ENCODE data around the gene LIPC.

GRCh38 chr15:58548308-58549012 is 116.7 kb downstream of the LIPC start:
- TF ChIP-seq CTCF (conservative IDR thresholded peaks at IDR 0.05; ENCODE audit: low read depth, low read length), result no peak
- TF ChIP-seq CEBPB (IDR thresholded peaks at IDR 0.05; ENCODE audit: low read depth, low read length), result no peak
- no peak for TF ChIP-seq RAD21 (IDR thresholded peaks at IDR 0.05; ENCODE audit: low read length)
- TF ChIP-seq POLR2A (IDR thresholded peaks at IDR 0.05; ENCODE audit: low read depth, low read length), result no peak
- no peak for TF ChIP-seq MAFK (IDR thresholded peaks at IDR 0.05; ENCODE audit: low read depth, low read length)
- no peak for TF ChIP-seq USF2 (IDR thresholded peaks at IDR 0.05; ENCODE audit: low read depth, low read length)
- TF ChIP-seq RFX5 (IDR thresholded peaks at IDR 0.05; ENCODE audit: low read depth, low read length), result no peak
- TF ChIP-seq SMC3 (IDR thresholded peaks at IDR 0.05; ENCODE audit: low read depth, low read length), result no peak
- no peak for TF ChIP-seq RCOR1 (IDR thresholded peaks at IDR 0.05; ENCODE audit: insufficient replicate concordance, low read length)
- TF ChIP-seq MAZ (IDR thresholded peaks at IDR 0.05; ENCODE audit: borderline replicate concordance, low read depth, low read length), result no peak
- TF ChIP-seq BHLHE40 (IDR thresholded peaks at IDR 0.05; ENCODE audit: low read depth, low read length), result no peak
- no peak for TF ChIP-seq CHD1 (IDR thresholded peaks at IDR 0.05; ENCODE audit: low read depth, low read length)
- TF ChIP-seq NFE2L2 (IDR thresholded peaks at IDR 0.05; ENCODE audit: low read depth, low read length), result no peak
- no peak for TF ChIP-seq ELK1 (IDR thresholded peaks at IDR 0.05; ENCODE audit: borderline replicate concordance, low read depth, low read length)

Data from IMR-90 (cell line).